ENCODE data around the gene MCTP2.

Gene MCTP2

DNA sequence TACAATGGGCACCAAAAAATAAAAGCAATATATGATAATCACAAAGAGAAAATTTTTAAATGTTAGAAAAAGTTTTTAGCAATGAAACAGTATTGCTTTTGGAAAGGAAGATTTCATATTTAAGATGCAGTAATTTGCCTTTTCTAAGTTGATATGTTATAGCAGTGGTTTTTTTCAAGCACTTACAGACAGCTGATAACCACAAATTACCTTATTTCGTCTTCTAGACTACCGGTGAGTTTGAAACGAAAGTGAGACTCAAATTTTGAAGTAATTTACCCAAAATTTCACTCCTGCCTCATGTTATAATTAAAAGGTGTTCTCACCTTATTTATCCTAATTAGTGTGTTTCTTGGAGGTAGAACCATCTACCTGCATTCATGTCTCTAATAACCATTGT is 207.8 kb downstream of the MCTP2 start:
- Mint-ChIP-seq H3K27ac (no peak overlapping the region), H3K4me1 (ENCODE audit: low read depth) (no peaks in the 10 kb centered on the region), H3K27me3 (no peaks in the 10 kb centered on the region), H3K9me3 (no peaks in the 10 kb centered on the region), H3K4me3 (no peak overlapping the region), H3K36me3 (ENCODE audit: low read depth) (no peaks in the 10 kb centered on the region)
- intact Hi-C loops (cut with micrococcal nuclease) = no loop called here

DNA sequence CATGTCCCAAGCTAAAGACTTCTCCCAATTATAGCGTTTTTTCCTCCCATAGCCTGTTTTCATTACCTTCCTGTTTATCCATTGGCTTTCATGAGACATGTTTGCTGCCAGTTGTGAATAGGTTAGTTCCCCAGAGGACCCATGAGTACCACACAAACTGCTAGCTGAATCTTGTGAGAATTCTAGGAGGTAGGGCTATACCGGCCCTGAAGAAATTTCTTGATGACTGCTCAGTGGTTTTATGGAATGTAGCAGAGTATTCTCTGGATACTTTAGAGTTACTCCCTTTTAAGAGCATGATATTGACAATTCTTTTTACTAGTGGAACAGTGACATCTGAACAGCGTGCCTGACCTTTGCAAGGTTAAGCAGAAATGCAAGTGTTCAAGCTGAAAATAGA is 210.4 kb downstream of the MCTP2 start:
- no peaks in the 10 kb centered on the region for H3K36me3 Mint-ChIP-seq (ENCODE audit: low read depth)
- H3K9me3 Mint-ChIP-seq = no peaks in the 10 kb centered on the region
- H3K4me3 Mint-ChIP-seq = no peak overlapping the region
- intact Hi-C loops (cut with micrococcal nuclease) = no loop called here
- H3K4me1 Mint-ChIP-seq (ENCODE audit: low read depth) = no peaks in the 10 kb centered on the region
- no peaks in the 10 kb centered on the region for H3K27me3 Mint-ChIP-seq
- H3K27ac Mint-ChIP-seq = no peak overlapping the region

GRCh38 chr15:94442480-94442879 is 211.1 kb downstream of the MCTP2 start:
- intact Hi-C loops (cut with micrococcal nuclease) = no loop called here
- Mint-ChIP-seq H3K4me1 (ENCODE audit: low read depth) (no peaks in the 10 kb centered on the region), H3K9me3 (no peaks in the 10 kb centered on the region), H3K27me3 (no peaks in the 10 kb centered on the region), H3K4me3 (no peak overlapping the region), H3K36me3 (ENCODE audit: low read depth) (no peaks in the 10 kb centered on the region), H3K27ac (no peak overlapping the region)

DNA sequence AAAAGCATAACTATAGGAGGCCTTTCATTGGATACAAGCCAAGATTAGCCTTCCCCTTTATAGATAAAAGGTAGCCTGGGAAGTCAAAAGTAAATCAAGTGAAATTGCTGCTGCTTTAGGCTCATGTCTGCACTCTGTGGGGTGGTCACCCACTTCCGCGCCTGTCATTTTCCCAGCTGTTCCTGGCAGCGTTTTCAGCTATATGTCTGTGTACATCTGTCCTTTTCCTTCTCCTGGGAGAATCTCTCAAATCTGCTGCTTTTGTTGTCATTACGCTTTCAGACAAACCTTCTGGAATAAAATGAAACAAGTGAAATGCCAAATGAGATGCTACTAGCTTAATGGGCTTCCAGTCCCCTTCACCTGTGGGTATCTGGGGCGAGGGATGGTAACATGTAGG is 211.8 kb downstream of the MCTP2 start:
- H3K4me1 Mint-ChIP-seq (ENCODE audit: low read depth) = no peaks in the 10 kb centered on the region
- no peaks in the 10 kb centered on the region for H3K27me3 Mint-ChIP-seq
- H3K36me3 Mint-ChIP-seq (ENCODE audit: low read depth) = no peaks in the 10 kb centered on the region
- H3K4me3 Mint-ChIP-seq = no peak overlapping the region
- H3K9me3 Mint-ChIP-seq = no peaks in the 10 kb centered on the region
- no peak overlapping the region for H3K27ac Mint-ChIP-seq
- intact Hi-C loops (cut with micrococcal nuclease) = no loop called here

- Mint-ChIP-seq H3K4me1 (ENCODE audit: low read depth) (no peaks in the 10 kb centered on the region), H3K27me3 (no peaks in the 10 kb centered on the region), H3K27ac (no peak overlapping the region), H3K36me3 (ENCODE audit: low read depth) (no peaks in the 10 kb centered on the region), H3K9me3 (no peaks in the 10 kb centered on the region), H3K4me3 (no peak overlapping the region)
- intact Hi-C loops (cut with micrococcal nuclease) = no loop called here
Observed at GRCh38 chr15:94445566-94446160, 214.3 kb downstream of the MCTP2 start.

DNA sequence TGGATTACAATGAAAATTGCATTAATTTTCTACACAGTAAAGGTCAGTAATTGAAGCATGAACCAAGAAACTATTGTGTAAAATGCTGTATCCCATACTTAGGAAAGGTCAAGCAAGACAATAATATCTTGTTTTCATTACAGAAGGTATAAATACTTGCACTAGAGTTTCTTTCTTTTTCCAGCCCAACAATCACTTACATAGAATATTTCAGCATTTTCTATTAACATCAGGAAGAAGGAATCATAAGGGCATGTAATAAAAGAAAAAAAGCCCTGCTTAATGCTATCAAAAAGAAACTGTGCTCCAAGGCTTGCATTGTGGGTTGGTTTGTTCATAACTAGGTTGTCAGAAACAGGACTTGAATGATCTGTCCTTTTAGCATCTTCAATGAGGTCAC is 215.1 kb downstream of the MCTP2 start:
- intact Hi-C loops (cut with micrococcal nuclease) = no loop called here
- Mint-ChIP-seq H3K27ac (no peak overlapping the region), H3K36me3 (ENCODE audit: low read depth) (no peaks in the 10 kb centered on the region), H3K27me3 (no peaks in the 10 kb centered on the region), H3K9me3 (no peaks in the 10 kb centered on the region), H3K4me1 (ENCODE audit: low read depth) (peaks cover 3% of the 10 kb centered on the region), H3K4me3 (no peak overlapping the region)

- Mint-ChIP-seq H3K27ac (peak overlapping the region; percentile 15), H3K9me3 (no peaks in the 10 kb centered on the region), H3K36me3 (ENCODE audit: low read depth) (no peaks in the 10 kb centered on the region), H3K4me3 (no peak overlapping the region), H3K4me1 (ENCODE audit: low read depth) (peaks cover 14% of the 10 kb centered on the region), H3K27me3 (no peaks in the 10 kb centered on the region)
- intact Hi-C loops (cut with micrococcal nuclease) = loop anchor here (10.0 kb wide), 1 partner anchor 127 kb away; no protein-coding TSS in a partner anchor
Observed at GRCh38 chr15:94451466-94451865, 220.1 kb downstream of the MCTP2 start.

DNA sequence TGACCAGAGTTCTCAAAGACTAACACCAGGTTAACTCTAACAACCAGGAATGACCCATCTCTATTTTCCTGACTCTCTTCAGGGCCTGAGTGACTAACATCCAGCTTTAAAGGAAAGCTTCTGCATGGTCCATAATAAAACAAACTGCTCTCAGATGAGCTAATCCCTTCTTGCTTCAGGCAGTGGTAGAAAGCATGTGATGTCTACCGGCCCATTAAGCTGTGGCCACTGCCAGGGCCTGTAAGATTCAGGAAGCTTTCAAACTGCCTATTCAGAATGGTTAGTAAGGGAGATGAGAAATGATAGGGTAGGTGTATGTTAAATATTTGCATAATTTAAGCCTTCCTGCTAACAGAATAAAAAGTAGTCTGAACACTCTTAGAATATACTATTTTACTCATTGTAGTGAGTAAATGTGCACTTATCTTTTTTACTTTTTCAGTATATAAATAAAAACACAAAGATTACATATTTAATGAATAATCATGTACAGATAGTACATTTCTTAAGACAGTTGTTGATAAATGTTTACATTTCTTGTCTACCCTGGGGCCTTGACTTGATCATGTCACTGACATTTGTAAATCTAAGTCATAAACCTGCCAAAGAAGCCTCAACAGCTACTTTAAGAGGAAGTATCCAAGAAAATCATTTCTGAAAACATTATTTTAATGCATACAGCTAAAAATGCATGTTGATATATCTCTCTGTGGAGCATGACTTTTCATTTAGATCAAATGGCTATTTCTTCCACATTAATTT is 222.0 kb downstream of the MCTP2 start:
- Mint-ChIP-seq H3K9me3 (no peaks in the 10 kb centered on the region), H3K4me1 (ENCODE audit: low read depth) (peaks cover 33% of the 10 kb centered on the region), H3K27ac (no peak overlapping the region), H3K36me3 (ENCODE audit: low read depth) (no peaks in the 10 kb centered on the region), H3K4me3 (no peak overlapping the region), H3K27me3 (no peaks in the 10 kb centered on the region)
- intact Hi-C loops (cut with micrococcal nuclease) = loop anchor here (10.0 kb wide), 1 partner anchor 129 kb away; no protein-coding TSS in a partner anchor

DNA sequence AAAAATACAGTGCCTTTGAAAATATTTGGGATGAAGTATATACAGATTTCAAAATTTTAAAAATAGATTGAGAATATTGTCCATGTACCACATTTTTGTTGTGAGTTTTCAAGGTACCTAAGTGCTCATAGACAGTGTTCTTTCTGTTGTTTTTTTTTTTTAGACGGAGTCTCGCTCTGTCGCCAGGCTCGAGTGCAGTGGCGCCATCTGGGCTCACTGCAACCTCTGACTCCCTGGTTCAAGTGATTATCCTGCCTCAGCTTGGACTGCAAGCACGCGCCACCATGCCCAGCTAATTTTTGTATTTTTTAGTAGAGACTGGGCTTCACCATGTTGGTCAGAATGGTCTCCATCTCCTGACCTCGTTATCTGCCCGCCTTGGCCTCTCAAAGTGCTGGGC is 223.9 kb downstream of the MCTP2 start:
- intact Hi-C loops (cut with micrococcal nuclease) = loop anchor here (10.0 kb wide), 1 partner anchor 130 kb away; no protein-coding TSS in a partner anchor

DNA sequence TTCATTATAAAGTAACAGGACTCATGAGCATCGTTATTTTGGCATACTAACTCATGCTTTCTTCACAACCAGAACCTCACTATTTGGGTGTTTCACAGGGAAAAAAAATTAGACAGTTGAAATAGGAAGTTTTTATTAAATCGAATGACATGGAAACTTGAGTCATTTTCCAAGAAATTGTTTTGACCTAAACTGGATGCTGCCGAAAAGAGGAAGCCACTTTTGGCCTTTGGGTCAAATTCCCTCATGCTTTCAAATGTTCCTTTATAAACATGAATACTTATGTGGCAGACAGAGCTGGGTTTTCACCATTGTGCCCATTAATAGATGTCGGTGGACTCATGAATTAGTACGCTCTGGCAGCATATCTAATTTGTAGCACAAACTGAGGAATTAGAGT is 224.9 kb downstream of the MCTP2 start:
- H3K4me1 Mint-ChIP-seq (ENCODE audit: low read depth) = peaks cover 37% of the 10 kb centered on the region
- H3K9me3 Mint-ChIP-seq = no peaks in the 10 kb centered on the region
- peak overlapping the region; percentile 64 for H3K27ac Mint-ChIP-seq
- intact Hi-C loops (cut with micrococcal nuclease) = loop anchor here (10.0 kb wide), 1 partner anchor 131 kb away; no protein-coding TSS in a partner anchor
- no peaks in the 10 kb centered on the region for H3K27me3 Mint-ChIP-seq
- no peak overlapping the region for H3K4me3 Mint-ChIP-seq
- H3K36me3 Mint-ChIP-seq (ENCODE audit: low read depth) = no peaks in the 10 kb centered on the region

More for the DNA sequence above, 223.9 kb downstream of the MCTP2 start:
- no peaks in the 10 kb centered on the region for H3K27me3 Mint-ChIP-seq
- H3K9me3 Mint-ChIP-seq = no peaks in the 10 kb centered on the region
- H3K27ac Mint-ChIP-seq = no peak overlapping the region
- H3K4me1 Mint-ChIP-seq (ENCODE audit: low read depth) = peaks cover 38% of the 10 kb centered on the region
- no peaks in the 10 kb centered on the region for H3K36me3 Mint-ChIP-seq (ENCODE audit: low read depth)
- H3K4me3 Mint-ChIP-seq = no peak overlapping the region

- Mint-ChIP-seq H3K9me3 (no peaks in the 10 kb centered on the region), H3K27me3 (no peaks in the 10 kb centered on the region), H3K4me3 (no peak overlapping the region), H3K27ac (peak overlapping the region; percentile 29), H3K4me1 (ENCODE audit: low read depth) (peaks cover 27% of the 10 kb centered on the region), H3K36me3 (ENCODE audit: low read depth) (no peaks in the 10 kb centered on the region)
- intact Hi-C loops (cut with micrococcal nuclease) = loop anchor here (10.0 kb wide), 1 partner anchor 133 kb away; no protein-coding TSS in a partner anchor
Observed at GRCh38 chr15:94457661-94458060, 226.3 kb downstream of the MCTP2 start.

DNA sequence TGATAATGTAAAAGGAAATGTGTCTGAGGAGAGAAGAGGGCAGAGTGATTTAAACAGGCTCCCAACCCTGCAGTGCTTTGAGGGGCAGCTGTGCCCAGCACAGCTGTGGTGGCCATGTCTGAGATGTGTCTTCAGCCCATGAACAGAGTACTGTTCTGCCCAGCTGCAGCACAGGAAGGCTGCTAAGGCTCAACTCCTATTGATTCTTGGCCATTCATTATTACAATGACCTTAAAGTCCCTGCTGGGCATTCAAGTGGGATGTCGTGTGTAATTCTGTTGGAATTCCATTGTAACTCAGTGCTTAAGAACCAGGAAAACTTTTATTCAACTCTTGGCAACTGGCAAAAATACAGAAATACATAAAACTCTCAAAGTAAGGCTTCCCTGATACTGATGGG is 229.3 kb downstream of the MCTP2 start:
- Mint-ChIP-seq H3K27me3 (no peaks in the 10 kb centered on the region), H3K9me3 (no peaks in the 10 kb centered on the region), H3K4me3 (no peak overlapping the region), H3K27ac (no peak overlapping the region), H3K4me1 (ENCODE audit: low read depth) (peaks cover 27% of the 10 kb centered on the region), H3K36me3 (ENCODE audit: low read depth) (no peaks in the 10 kb centered on the region)
- intact Hi-C loops (cut with micrococcal nuclease) = loop anchor here (10.0 kb wide), 1 partner anchor 296 kb away; no protein-coding TSS in a partner anchor

GRCh38 chr15:94467034-94467433 is 235.7 kb downstream of the MCTP2 start:
- H3K4me1 Mint-ChIP-seq (ENCODE audit: low read depth) = no peaks in the 10 kb centered on the region
- no peak overlapping the region for H3K4me3 Mint-ChIP-seq
- H3K9me3 Mint-ChIP-seq = no peaks in the 10 kb centered on the region
- intact Hi-C loops (cut with micrococcal nuclease) = loop anchor here (5.0 to 10.0 kb wide), 2 partner anchors 55 to 302 kb away; no protein-coding TSS in a partner anchor
- no peaks in the 10 kb centered on the region for H3K27me3 Mint-ChIP-seq
- no peaks in the 10 kb centered on the region for H3K36me3 Mint-ChIP-seq (ENCODE audit: low read depth)
- H3K27ac Mint-ChIP-seq = no peak overlapping the region

DNA sequence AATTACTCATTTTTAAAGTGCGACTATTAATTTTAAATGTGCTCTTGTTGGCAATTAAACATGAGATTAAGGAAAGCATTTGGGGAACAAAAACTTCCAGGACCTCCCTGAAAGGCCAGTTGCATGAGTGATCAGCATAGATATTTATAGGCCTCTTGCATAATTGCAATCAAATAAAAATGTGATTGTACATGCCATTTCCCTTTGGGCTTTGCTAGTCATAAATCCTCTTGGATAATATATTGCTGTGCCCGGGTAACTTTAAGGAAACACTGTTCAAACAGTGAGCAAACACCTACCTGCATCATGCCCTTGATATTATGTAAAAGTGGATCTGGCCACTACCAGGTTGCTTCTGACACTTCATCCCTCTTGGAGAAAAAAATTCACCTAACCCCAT is 239.1 kb downstream of the MCTP2 start:
- no peak overlapping the region for H3K4me3 Mint-ChIP-seq
- no peaks in the 10 kb centered on the region for H3K9me3 Mint-ChIP-seq
- no peaks in the 10 kb centered on the region for H3K4me1 Mint-ChIP-seq (ENCODE audit: low read depth)
- intact Hi-C loops (cut with micrococcal nuclease) = no loop called here
- no peaks in the 10 kb centered on the region for H3K27me3 Mint-ChIP-seq
- H3K36me3 Mint-ChIP-seq (ENCODE audit: low read depth) = no peaks in the 10 kb centered on the region
- no peak overlapping the region for H3K27ac Mint-ChIP-seq
